ENCODE measurements around the gene PSMA6.

DNA sequence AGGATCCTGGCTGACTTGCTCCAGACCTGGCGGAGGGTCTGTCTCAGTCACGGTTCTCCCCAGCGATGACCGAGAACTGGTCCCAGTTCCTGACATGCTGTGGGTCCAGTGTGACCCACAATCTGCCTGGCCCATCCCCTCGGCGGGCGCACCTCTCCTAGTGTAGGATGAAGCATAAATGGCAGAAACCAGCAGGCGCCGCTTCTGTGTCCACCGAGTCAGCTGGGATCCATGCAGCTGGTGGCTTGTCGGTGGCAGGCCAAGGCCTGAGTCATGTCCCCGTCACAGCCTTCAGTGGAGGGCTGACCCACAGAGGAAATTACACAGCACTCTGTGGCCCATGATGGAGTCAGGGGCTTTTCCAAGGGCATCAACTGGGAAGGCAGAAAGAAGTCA lies 73.9 kb downstream of the PSMA6 start:
- TF ChIP-seq, protein P1, sequence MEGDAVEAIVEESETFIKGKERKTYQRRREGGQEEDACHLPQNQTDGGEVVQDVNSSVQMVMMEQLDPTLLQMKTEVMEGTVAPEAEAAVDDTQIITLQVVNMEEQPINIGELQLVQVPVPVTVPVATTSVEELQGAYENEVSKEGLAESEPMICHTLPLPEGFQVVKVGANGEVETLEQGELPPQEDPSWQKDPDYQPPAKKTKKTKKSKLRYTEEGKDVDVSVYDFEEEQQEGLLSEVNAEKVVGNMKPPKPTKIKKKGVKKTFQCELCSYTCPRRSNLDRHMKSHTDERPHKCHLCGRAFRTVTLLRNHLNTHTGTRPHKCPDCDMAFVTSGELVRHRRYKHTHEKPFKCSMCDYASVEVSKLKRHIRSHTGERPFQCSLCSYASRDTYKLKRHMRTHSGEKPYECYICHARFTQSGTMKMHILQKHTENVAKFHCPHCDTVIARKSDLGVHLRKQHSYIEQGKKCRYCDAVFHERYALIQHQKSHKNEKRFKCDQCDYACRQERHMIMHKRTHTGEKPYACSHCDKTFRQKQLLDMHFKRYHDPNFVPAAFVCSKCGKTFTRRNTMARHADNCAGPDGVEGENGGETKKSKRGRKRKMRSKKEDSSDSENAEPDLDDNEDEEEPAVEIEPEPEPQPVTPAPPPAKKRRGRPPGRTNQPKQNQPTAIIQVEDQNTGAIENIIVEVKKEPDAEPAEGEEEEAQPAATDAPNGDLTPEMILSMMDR (IDR thresholded peaks at IDR 0.05) = no peak
- no peak for TF ChIP-seq POLR2A (IDR thresholded peaks at IDR 0.05)

All from body of pancreas (tissue), 4 donors.